Tibial nerve (tissue), 3 donors: ENCODE data around the gene DIABLO.

Experiments
- CTCF ChIP-seq, 5 experiments: fragments of 200-600 bp in 3 of 5; fragments of 450-650 bp in 2 of 5; sonication (generic) in 3 of 5; IDR thresholded peaks; one replicate each; pipeline ENCODE4 v1.5.1; 2016 to 2019; ENCODE audit warnings: antibody characterized with exemption in 5 of 5, mild to moderate bottlenecking in 3 of 5, moderate library complexity in 2 of 5
- POLR2A ChIP-seq, 2 donors: fragments of 450-650 bp; IDR thresholded peaks; one replicate each; pipeline ENCODE4 v1.6.1; 2017; ENCODE audit warnings: antibody characterized with exemption in 2 of 2, mild to moderate bottlenecking in 2 of 2, moderate library complexity in 2 of 2

GRCh38 chr12:122203301-122204166, 22.3 kb downstream of the DIABLO start, which contains the start of gene B3GNT4:
- TF ChIP-seq CTCF (IDR thresholded peaks at IDR 0.05) = no peak
- no peak for TF ChIP-seq POLR2A (IDR thresholded peaks at IDR 0.05)
